PFSK-1 (cell line): Measurements from ENCODE around the gene USP20.

Experiments
- POLR2AphosphoS5 ChIP-seq: IDR thresholded peaks from 2 replicates; pipeline ENCODE4 v1.6.1; 2012; ENCODE audit warnings: low read depth, mild to moderate bottlenecking, control low read depth, low read length, moderate library complexity
- REST ChIP-seq, 2 experiments: IDR thresholded peaks; 2 replicates each; pipeline versions ENCODE4 v1.6.1 to v1.8.0; 2011 to 2012; ENCODE audit warnings: low read depth in 2 of 2, low read length in 2 of 2, control low read depth in 1 of 2, inconsistent platforms in 1 of 2, mild to moderate bottlenecking in 1 of 2, moderate library complexity in 1 of 2; ENCODE audit not compliant: insufficient read depth in 1 of 2
- SIN3A ChIP-seq: IDR thresholded peaks from 2 replicates; pipeline ENCODE4 v1.6.1; 2012; ENCODE audit warnings: mild to moderate bottlenecking, low read length, moderate library complexity, borderline replicate concordance; ENCODE audit not compliant: insufficient read depth
- TAF1 ChIP-seq: IDR thresholded peaks from 2 replicates; pipeline ENCODE4 v1.6.1; 2012; ENCODE audit warnings: low read length, control low read depth, borderline replicate concordance; ENCODE audit not compliant: insufficient read depth

DNA sequence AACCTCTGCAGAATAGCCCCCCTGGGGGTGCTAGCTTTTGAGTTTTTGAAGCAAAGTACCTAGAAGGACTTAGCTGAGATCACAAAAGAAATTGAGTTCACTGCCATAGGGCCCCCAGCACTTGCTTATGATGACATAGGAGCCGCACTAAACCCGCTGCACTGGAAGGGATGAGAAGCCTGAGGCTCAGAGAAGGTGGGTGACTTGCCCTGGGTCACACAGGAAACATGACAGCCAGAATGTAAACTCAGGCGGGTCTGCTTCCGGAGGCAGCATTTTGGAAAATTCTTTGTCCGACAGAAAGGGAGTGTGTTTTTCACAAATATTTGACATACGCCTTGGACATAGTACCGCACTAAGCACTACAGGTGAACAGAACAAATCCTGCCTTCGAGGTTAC is 40.7 kb upstream of the USP20 start:
- TF ChIP-seq TAF1 (no peak), SIN3A (no peak), REST (IDR thresholded peaks at IDR 0.05; ENCODE audit: insufficient read depth in 1 of 2, low read depth in 2 of 2, low read length in 2 of 2) (no peak), POLR2AphosphoS5 (no peak)
